Regular cardiac myocyte (primary cell): ENCODE measurements around the gene PAX1. TPM values are rescaled to one million over a fixed set of nuclear protein-coding genes. Genes with fewer than 3 reads are reported as not detected.

Experiments used
- total RNA-seq: library from RNA; depleted of rRNA; stranded (reverse); fragments of >200 nt; gene quantifications from 2 replicates; pipeline ENCODE4 v1.2.3, GENCODE V29; 2014

PAX1 gene
- total RNA-seq = not detected in 2 replicates

DNA sequence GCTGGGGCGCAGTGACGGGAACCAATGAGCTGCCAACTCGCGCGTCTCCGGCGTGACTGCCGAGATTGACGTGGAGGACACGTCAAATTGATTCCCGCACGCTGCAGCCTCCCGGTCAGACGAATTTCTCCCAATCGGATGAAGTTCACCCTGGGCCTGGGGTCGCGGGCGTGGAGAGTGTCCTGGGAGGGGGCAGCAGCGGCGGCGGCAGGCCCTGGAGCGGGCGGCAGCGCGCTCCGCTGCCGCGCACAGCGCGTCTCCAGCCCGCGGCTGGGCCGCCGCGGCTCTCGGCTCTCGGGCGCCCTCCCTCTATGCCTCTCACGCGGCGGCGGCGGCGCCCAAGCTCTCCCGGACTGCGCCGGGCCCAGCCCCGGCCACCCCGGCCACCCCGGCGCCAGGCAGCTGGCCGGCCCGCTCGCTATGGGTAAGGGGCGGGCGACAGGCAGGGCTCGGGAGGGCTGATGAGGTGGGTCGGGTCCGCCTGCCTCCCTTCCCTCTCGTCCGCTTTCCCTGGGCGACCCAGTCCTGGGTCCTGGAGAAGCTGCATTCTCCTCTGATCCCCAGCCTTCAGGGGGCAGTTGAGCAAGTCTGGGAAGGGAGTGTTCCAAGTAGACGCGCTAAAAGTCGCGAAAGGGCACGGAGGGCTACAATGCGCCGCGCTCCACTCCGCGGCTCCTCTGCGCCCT lies at the start of gene PAX1:
PAX1 (plus strand) TSS at position 90 of the 686 bp plus-strand sequence; CDS start at position 139, 49 bp downstream.

Other genes starting within 250 kb of the PAX1 start
- not detected in 2 replicates for gene NKX2-2, start 191.6 kb upstream of the PAX1 start, total RNA-seq